HG03095 (cell line): ENCODE measurements around the gene SAPCD1.
"Not testable (repeated sequence)": the region's sequence is repeated elsewhere in the genome, so short reads cannot be mapped to it uniquely, and the experiment has no call there.

Experiments used
- ATAC-seq: cut with Tn5 transposase; IDR thresholded peaks from one replicate; pipeline ENCODE4 v1.9.1; 2021; ENCODE audit warnings: moderate library complexity; ENCODE audit not compliant: unreplicated experiment

SAPCD1 gene

DNA sequence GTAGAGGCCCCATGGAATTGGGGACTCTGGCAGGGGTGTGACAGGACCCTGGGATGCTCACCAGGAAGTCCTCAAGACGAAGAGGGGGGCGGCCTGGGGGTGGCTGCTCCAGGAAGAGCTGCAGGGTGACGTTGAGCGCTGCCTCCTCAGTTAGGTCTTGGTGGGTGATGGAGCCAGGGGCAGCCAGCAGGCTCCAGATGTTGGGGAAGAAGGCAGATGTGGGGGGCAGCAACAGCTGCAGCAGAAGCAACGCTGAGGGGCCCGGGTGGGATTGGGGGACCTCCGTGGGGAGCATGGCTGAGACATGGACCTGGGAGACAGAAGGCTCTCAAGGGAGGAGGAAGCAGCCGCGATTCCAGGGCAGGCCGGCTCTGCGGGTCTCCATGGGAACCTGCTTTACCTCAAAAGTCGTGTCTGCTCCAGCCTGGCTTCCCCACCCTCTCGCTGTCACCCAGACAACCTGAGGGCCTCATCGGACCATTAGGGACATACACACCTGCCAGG is 14.1 kb downstream of the SAPCD1 start:
- no peak for ATAC-seq

DNA sequence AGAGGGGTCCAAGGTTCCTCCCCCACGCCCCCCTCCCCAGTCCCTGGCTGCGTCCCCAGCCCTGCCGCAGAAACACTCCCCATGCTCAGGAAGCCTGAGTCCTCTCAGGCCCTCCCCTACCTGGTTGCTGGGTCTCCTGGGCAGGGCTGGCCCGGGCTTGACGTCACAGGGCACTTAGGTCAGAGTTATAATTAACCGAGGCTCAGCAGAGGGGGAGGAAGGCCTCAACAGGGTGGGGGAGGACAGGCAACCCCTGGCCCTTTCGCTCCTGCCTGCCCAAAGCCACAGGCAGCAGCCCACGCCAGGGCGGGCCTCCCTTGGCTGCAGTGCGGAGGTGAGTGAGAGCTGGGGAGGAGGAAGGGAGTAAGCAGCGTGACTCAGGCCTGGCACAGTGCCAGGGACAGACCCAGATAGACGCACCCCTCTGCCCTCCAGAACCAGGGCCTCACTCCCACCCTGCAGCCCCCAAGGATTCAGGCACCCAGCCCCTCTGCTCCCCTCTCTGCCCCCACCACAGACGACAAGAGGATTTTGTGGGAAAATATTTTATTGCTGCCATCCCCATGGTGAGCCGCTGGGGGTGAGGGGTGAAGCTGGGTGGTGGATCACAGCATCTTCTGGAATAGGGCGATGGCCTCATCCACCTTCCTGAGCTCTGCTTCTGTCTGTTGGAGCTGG is 14.7 kb downstream of the SAPCD1 start, which contains the start of gene VWA7:
TSS of gene VWA7 (minus strand) at position 340 of the 678 bp plus-strand sequence. CDS start 549 bp downstream, outside the sequence.
- ATAC-seq: peak; percentile 61

DNA sequence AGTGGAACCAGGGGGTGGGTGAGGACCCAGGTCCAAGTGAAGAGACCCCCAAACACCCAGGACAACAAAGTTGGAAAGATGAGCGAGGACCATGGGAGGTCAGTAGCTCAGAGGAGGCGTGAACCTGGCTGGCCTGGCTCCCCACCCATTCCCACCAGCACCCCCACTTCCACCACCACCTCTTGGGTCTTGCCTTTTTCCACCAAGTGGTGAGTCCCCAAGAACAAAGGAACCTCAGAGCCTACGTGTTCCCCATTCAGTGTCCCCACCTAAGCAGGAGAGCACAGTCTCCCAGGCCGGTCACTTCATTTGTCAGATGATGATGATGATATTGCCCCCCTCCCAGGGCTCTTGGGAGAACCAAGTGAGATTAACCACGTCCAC is 15.2 kb downstream of the SAPCD1 start:
- no peak for ATAC-seq

DNA sequence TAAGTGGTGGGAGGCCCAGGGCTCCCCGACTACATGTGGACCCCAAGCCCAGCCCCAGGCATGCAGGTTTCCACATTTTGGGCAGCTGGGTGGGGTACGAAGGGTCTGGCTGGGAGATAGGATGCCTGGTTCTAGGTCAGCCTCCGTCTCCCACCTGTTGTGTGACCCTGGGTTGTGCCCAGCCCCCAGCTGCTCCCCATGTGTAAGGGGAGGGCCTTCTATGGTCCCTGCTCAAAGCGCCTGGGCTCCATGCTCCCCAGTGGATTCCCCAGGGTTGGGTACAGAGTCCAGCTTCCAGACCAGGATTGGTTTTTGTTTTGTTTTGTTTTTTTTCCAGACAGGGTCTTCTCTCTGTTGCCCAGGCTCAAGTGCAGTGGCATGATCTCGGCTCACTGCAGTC is 15.7 kb downstream of the SAPCD1 start:
- ATAC-seq: no peak

DNA sequence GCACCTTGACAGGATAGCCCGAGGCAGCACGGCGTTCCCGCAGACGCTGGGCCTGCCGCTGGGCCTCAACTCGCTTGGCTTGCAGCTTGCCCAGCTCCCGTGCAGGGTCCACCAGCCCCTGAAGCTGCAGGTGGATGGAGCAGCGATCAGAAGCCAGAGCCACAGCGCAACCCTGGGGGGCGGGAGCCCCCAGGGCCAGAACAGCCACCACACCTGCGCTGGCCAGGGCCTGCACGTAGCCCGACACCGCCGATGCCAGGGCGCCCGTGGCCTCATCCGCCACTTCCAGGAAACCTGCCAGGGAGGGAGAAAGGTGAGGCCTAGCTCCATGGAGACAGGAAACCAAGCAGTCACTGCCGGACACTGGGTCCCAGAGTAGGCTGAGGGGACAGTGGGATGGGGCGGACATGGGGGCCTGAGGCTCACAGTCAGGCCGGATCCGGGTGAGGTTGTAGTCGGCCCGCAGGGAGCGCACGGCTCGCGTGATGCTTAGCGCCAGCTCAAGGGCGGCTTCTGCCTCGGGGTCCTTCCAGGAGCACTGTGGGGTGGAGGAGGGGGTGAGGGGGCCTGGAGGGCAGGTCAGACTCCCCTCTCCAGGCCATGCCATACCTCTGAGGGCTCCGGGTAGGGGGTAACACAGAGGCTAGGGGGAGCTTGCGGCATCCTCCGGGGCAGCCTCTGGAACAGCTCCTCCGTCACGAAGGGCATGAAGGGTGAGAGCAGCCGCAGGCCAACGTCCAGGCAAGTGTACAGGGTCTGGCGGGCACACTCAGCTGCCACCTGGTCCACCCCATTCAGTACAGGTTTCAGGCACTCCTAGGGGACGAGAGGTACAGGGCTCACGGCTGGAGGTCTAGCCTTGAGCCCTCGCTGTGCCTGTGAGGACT is 16.8 kb downstream of the SAPCD1 start:
- no peak for ATAC-seq

DNA sequence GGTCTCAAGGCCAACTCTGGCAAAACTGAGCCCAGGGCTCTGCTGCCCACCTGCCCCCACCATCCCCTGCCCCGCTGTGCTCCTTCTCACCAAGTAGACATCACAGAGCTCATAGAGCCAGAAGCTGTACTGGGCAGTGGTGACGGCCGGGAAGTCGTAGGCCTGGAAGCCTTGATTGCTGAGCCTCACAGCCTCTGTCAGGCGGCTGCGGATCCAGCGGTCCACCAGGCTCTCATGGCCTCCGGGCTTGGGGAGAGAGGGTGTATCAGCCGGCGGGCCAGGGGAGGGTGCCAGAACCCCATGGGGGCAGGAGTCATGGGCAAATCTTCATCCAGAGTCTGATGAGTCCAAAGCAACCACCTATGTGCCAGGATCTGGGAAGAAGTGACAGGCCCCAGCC is 17.5 kb downstream of the SAPCD1 start:
- no peak for ATAC-seq

DNA sequence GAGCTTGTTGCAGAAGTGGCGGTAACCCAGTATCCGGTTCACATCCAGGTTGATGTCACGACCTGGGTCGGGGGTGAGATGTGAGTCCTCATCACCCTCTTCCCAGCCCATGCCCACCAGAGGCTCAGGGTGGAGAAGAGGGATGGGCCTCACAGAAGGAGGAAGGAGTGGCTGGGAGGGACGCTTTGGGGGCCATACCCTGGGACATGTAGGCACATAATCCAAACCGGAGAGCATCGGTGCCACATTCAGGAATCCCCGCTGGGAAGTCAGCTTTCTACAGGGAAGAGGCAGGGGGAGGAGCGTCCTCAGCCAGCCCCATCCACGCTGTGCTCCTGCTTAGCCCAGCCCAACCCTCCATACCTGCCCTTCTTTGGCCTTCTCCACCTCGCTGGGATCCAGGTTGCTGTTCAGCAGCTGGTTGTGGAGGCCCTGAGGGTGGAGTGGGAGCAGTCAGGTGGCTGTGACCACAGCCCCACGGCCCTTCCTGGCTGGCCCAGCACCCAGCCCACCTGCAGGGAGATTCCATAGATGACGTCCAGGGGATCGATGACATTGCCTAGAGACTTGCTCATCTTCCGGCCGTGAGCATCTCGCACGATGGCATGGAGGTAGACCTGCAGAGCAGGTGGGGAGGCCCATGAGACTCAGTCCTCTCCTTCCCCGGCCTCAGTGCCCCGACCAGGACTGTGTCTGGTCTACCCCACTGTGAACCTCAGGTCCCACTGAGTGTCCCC is 18.2 kb downstream of the SAPCD1 start:
- no peak for ATAC-seq

DNA sequence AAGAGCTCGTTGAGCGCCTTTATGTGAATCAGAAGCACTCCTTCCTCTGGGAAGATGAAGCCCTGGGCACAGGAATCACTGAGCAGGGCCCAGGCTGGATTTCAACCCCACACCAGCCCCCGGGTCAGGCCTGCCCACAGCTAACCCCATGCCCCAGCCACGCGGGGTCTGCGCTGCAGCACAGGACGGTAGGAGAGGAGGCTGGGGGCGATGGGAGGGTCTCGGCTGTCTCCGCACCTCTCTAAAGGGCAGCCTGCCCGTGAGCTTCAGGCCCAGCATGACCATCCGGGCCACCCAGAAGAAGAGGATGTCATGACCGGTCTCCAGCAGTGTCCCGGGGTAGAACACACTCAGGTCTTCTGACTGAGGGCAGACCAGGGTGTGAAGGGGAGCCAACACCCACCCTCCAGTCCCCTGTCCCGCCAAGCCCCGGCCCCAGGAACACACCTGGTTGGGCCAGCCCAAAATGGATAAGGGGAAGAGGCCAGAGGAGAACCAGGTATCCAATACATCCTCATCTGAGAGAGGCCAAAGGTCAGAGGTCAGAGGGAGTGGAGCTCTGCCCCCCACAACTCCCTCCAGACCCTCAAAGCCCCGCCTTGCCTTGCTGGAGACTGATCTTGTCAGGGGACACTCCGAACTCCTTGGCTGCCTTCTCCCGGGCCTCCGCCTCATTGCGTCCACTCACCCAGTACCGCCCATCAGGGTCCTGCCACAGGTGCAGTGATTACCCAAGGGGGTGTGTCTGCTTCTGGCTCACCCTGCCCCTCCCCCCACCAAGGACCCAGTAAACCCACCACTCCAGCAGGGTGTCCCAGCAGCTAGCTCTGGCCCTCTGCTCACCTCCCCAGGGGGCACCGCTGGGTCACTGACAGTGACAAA is 19.0 kb downstream of the SAPCD1 start:
- ATAC-seq: no peak

DNA sequence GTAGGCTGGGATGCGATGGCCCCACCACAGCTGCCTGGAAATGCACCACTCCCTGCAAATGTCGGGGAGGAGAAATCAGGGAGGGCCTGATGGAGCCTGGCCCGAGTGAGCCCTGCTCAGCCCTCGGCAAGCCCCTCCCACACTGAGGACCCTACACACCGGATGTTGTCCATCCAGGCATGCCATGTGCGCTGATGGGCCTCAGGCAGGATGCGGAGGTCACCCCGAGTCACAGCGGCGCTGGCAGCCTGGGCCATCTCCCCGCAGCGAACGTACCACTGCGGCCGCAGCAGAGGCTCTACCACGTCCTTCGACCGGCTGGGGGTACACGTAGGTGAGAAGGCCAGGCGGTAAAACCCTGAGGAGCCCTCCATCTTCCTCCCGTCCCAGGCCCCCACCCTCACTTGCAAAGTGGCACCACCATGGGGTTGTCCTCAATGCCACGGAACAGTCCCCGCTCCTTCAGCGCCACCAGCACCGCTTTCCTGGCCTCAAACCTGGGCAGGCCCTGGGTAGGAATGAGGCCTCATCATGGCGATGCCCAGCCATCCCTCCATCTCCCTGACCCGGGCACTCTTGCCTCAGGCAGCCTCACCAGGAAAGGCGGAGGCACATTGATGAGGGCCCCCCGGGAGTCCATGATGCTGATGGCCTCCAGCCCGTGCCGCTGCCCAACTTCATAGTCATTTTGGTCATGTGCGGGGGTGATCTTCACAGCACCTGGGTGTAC is 19.8 kb downstream of the SAPCD1 start:
- no peak for ATAC-seq

DNA sequence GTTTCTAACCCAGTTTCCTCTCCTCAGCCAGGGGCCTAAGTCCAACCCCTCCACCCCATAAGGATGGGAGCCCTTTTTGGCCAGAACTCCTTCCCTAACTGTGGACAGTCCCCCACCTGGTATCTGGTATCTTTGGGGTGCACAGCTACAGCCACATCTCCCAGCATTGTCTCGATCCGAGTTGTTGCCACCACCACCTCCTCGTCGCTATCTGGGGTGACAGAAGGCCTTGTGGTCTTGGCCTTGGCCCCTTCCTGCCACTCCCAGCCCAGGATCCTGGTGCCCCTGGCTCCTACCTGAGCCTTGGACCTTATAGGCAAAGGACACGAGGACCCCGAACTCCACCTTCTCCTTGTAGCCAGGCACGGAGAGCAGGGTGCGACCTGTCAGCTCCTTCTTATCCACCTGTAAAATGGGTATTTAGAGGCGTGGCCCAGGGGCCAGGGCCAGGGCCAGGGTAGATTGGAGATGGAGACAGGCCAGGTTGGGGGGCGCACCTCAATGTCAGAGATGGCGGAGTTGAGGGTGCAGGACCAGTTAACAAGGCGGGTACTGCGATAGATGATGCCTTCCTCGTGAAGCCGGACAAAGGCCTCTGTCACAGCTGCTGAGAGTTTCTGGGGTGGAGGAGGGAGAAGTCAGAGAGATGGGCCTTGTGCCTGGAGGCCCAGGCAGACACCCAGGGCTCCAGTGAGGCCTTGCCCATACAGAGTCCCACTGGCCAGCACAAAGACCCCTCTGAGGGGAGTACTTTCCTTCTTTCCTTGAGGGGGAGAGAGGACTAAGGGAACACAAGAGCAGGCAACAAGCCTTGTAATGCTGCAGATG is 21.9 kb downstream of the SAPCD1 start:
- ATAC-seq: no peak

DNA sequence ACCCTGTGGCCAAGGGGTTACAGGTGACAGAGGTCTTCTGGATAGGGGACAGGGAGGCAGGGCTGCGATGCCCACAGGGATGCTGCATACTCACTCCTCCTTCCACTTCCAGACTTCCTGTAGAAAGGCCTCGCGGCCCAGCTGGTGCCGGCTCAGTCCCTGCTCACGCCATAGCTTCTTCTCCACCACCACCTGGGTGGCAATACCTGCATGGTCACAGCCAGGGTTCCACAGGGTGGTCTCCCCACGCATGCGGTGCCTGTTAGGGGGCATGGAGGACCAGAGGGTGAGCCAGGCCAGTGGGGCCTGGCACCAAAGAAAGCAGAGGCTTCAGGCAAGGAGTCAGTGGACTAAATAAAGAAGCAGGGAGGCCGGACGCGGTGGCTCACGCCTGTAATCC is 23.0 kb downstream of the SAPCD1 start:
- no peak for ATAC-seq

DNA sequence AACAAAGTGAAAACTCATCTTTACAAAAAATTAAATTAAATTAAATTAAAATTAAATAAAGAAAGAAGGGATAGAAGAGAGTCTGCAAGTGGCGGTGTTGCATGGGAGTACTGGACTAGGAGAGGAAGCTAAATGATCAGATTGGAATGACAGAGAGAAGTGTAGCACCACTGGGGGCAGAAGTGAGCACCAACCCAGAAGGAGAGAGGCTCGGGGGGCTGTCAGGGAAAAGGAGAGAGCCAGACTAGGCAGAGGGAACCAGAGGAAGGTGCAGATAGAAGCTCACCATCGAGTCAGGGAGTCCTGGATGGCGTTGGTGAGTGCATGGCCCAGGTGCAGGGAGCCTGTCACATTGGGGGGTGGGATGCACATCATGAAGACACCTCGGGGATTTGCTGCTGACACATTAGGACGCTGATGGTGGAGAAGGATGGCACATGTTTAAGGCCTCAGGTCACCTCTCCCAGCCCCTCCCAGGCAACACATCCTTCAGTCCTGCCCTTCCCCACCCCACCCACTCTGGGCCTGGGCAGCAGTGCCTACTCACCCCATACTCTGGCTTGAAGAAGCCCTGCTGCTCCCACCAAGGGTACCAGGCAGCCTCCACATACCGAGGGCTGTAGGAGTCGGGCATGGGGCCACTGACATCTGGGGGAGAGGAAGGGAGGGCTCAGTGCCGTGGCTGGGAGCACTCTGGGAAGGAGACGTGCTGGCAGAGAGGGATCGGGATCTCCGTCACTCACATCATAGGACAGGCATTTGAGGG is 29.1 kb downstream of the SAPCD1 start:
- no peak for ATAC-seq

DNA sequence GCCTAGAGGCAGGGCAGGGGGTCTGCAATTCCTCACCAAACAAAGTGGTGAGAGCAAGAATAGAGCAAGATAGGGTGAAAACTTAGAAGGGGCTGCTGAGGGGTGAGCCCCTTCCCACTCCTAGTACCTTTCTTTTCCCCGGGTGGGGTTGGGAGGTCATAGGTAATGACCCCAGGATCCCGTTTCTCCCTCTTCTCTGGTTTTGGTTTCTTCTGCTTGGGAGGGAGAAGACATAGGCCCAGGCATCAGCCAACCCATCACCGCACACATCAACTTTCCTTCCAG is 29.6 kb downstream of the SAPCD1 start:
- ATAC-seq: no peak

DNA sequence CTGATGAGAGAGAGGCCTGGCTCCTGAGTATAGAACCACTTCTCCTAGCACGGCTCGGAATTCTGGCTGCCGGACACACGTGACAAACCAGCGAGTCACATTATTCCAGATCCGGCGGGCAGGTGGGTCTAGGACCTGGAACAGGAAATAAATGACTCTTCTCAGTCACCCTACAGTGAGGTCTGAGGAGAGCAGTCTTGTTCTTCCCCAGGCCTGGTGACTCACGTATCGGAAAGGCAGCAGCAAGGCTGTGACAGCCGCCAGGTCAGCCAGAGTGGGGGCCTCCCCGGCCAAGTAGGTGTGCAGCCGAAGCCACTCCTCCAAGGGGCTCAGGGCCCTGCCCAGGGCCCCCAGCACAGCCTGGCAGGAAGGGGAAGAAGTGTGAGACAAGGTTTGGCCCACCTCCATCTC is 30.3 kb downstream of the SAPCD1 start:
- no peak for ATAC-seq

DNA sequence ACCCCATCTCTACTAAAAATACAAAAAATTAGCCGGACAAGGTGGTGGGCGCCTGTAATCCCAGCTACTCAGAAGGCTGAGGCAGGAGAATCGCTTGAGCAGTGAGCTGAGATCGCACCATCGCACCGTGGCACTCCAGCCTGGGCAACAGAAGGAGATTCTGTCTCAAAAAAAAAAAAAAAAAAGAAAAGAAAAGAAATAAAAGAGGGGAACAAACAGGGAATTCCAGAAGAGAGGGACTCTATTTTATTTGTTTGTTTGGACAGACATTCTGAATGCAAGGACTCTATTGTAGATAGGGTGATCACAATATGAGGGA is 31.4 kb downstream of the SAPCD1 start:
- not testable (repeated sequence) for ATAC-seq

DNA sequence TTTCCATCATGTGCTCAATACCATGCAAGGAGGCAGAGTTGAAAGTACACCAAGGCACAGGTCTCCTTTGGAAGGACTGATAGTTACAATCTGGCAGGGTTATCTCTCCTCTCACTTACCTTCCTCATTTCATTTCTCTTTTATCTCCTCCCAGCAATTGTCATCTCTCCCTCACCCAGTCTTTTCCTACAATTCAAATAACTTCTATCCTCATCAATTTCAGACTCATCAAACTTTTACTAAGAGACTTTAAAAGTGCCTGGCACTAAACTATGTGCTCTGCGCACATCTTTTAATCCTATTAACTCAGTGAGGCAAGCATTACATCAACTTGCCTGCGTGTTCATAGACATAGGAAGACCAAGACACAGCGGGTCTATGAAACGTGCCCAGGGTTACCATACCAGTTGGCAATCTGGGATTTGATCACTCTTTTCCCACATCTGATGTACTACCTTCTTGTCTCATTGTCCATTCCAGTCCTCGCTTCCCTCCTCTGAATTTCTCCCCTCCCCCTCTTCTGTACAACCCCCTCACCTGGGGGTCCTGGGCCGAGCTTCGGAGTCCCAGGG is 31.9 kb downstream of the SAPCD1 start:
- ATAC-seq: no peak

DNA sequence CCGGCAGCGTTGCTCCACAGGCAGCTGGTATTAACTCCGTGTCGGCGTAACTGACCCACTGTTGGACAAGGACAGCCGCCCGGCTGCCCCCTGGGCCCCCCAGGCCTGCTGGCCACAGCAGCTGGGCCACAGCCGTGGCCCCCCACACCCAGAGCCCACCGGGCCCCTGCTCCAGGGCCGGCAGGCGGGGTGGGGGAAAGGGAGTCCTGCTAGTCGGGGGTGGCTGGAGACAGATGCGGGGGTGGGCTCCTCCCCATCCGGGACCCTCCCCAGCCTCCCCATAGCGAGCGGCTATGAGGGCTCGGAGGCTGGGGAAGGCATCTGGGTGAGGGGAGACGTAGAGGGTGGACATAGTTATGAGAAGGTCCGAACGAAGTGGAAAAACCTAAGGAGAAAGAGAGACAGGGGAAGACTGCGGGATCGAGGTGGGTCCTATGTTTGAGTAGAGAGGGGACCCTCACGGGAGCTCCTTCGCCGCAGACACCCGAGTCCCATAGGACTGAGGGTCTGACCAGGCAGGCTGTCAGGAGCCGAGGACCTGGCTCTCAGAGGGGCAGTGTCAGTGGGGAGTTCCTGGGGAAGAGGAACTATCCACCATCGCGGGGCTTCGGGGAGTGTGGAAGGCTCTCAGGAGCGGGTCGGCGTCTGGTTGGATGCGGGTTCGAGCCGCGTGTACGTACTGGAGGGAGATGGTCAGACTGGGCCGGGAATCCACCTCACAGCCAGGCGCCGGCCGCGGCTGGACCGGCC is 32.6 kb downstream of the SAPCD1 start:
- ATAC-seq: peak; percentile 8
